Activated B cell treated with CpG ODN at 0.5 μM for 24 hours (primary cell): Measurements from ENCODE around the gene PTPRH. TPM values are rescaled to one million over a fixed set of nuclear protein-coding genes. Genes with fewer than 3 reads are reported as not detected.

ENCODE experiments used
- ATAC-seq: fragments of 200-7000 bp; cut with Tn5 transposase; one replicate; pipeline ENCODE4 v1.10.0; 2021; ENCODE audit warnings: low read depth, mild to moderate bottlenecking, moderate library complexity
- CTCF ChIA-PET: fragments of 350-600 bp; sonication (Branson Sonifier 250); formaldehyde crosslinking; loops from one replicate; lab custom pipeline; 2021; ENCODE audit warnings: antibody characterized with exemption; lab: Charles Lee
- POLR2A ChIA-PET: fragments of 350-600 bp; sonication (Branson Sonifier 250); formaldehyde crosslinking; loops from one replicate; lab custom pipeline; 2021; ENCODE audit warnings: antibody characterized with exemption; lab: Charles Lee
- DNase-seq: peaks from one replicate; pipeline ENCODE4 v3.0.0; 2022
- H3K27ac Mint-ChIP-seq: one replicate; pipeline ENCODE4 v1.8.0; 2020; ENCODE audit warnings: mixed read lengths
- H3K27me3 Mint-ChIP-seq: one replicate; pipeline ENCODE4 v1.8.0; 2021; ENCODE audit warnings: mixed read lengths
- H3K36me3 Mint-ChIP-seq: one replicate; pipeline ENCODE4 v1.8.0; 2021; ENCODE audit warnings: low read depth, mixed read lengths
- H3K4me1 Mint-ChIP-seq: one replicate; pipeline ENCODE4 v1.8.0; 2021; ENCODE audit warnings: mixed read lengths
- H3K4me3 Mint-ChIP-seq: one replicate; pipeline ENCODE4 v1.8.0; 2020; ENCODE audit warnings: mild to moderate bottlenecking, mixed read lengths
- H3K9me3 Mint-ChIP-seq: one replicate; pipeline ENCODE4 v1.8.0; 2020; ENCODE audit warnings: mixed read lengths
- intact Hi-C: fragments of 100-400 bp; cut with micrococcal nuclease; formaldehyde crosslinking; loops from one replicate; pipeline ENCODE4 v1.15.1; 2024
- total RNA-seq: library from RNA; stranded (reverse); gene quantifications from 2 replicates; pipeline ENCODE4 v1.2.3, GENCODE V29; 2022
- TF ChIP-seq, protein P1 (sequence below): fragments of 200-600 bp; IDR thresholded peaks from one replicate; pipeline ENCODE4 v1.8.0; 2022; ENCODE audit warnings: antibody characterized with exemption, mild to moderate bottlenecking

The PTPRH gene
- total RNA-seq, 1 donor from 2014 or later, result not detected

DNA sequence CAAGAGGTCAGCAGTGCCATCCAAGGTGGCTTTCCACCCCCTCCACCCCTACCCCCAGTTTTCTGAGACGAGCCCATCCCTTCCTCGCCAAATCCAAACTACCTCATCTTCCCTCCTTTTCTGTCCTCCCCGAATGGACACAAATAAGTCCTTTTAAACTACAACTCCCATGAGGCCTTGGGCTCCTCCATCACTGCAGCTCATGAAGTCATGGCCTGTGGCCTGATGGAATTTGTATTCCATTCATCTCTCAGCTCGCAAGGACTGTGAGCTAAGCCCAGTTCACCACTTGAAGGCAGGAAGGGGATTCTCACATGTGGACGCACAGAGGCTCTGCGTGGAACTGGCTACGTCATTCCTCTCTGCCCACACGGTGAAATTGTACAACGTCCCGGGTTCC lies 12.5 kb downstream of the PTPRH start:
- DNase-seq (no peak), ATAC-seq (no peak)
- peaks cover 25% of the 10 kb centered on the region for H3K27me3 Mint-ChIP-seq
- H3K4me3 Mint-ChIP-seq, result no peak overlapping the region
- H3K36me3 Mint-ChIP-seq, result no peaks in the 10 kb centered on the region
- CTCF ChIA-PET, result no interaction called here
- H3K27ac Mint-ChIP-seq, result no peak overlapping the region
- TF ChIP-seq, protein P1, sequence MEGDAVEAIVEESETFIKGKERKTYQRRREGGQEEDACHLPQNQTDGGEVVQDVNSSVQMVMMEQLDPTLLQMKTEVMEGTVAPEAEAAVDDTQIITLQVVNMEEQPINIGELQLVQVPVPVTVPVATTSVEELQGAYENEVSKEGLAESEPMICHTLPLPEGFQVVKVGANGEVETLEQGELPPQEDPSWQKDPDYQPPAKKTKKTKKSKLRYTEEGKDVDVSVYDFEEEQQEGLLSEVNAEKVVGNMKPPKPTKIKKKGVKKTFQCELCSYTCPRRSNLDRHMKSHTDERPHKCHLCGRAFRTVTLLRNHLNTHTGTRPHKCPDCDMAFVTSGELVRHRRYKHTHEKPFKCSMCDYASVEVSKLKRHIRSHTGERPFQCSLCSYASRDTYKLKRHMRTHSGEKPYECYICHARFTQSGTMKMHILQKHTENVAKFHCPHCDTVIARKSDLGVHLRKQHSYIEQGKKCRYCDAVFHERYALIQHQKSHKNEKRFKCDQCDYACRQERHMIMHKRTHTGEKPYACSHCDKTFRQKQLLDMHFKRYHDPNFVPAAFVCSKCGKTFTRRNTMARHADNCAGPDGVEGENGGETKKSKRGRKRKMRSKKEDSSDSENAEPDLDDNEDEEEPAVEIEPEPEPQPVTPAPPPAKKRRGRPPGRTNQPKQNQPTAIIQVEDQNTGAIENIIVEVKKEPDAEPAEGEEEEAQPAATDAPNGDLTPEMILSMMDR, result no peak
- intact Hi-C loops, result no loop called here
- POLR2A ChIA-PET, result no interaction called here
- H3K9me3 Mint-ChIP-seq, result no peaks in the 10 kb centered on the region
- no peaks in the 10 kb centered on the region for H3K4me1 Mint-ChIP-seq

DNA sequence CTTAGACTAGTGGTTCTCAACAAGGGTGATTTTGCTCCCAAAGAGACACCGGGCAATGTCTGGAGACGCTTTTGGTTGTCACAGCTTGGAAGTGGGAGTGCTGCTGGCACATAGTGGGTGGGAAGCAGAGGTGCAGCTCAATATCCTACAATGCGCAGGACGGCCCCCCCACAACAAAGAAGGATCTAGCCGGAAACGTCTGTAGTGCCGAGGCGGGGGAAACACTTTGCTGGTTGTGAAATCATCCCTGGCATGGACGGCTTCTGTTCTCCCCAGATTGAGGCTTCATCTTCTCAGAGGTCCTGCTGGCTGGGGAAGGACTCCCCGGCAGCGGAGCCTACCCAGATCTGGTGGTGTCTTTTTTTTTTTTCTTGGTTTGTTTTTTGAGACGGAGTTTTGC lies 15.8 kb downstream of the PTPRH start:
- Mint-ChIP-seq H3K27ac (no peak overlapping the region), H3K4me3 (no peak overlapping the region), H3K36me3 (no peaks in the 10 kb centered on the region), H3K9me3 (no peaks in the 10 kb centered on the region), H3K4me1 (peaks cover 3% of the 10 kb centered on the region), H3K27me3 (peaks cover 12% of the 10 kb centered on the region)
- intact Hi-C loops, result no loop called here
- ChIA-PET POLR2A (interaction anchor here (0.6 kb wide), 1 partner anchor 204 kb away, joined by 3 read pairs; no protein-coding TSS in a partner anchor), CTCF (no interaction called here)
- TF ChIP-seq, protein P1, result no peak
- no peak for DNase-seq
- no peak for ATAC-seq

DNA sequence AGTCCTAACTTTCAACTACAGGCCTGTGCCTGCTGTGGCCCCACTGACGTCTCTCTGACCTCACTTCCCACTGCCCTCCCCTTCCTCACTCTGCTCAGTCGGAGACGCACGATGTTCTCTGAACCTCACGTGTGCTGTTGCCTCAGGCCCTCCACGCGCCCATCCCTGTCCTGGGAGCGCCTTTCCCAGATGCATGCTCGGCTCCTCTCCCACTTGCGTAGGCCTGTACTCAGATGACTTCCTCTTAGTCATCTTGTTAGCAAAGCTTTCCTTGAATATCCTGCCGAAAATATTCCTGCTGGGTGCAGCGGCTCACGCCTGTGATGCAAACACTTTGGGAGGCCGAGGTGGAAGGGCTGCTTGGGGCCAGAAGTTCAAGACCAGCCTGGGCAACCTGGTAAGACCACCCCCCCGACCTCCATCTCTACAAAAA lies 19.9 kb downstream of the PTPRH start:
- Mint-ChIP-seq H3K27ac (no peak overlapping the region), H3K9me3 (no peaks in the 10 kb centered on the region), H3K4me3 (no peak overlapping the region), H3K36me3 (no peaks in the 10 kb centered on the region), H3K4me1 (peaks cover 3% of the 10 kb centered on the region), H3K27me3 (peaks cover 12% of the 10 kb centered on the region)
- intact Hi-C loops, result no loop called here
- ATAC-seq (no peak), DNase-seq (no peak)
- CTCF ChIA-PET, result no interaction called here
- POLR2A ChIA-PET, result no interaction called here
- TF ChIP-seq, protein P1, result no peak

DNA sequence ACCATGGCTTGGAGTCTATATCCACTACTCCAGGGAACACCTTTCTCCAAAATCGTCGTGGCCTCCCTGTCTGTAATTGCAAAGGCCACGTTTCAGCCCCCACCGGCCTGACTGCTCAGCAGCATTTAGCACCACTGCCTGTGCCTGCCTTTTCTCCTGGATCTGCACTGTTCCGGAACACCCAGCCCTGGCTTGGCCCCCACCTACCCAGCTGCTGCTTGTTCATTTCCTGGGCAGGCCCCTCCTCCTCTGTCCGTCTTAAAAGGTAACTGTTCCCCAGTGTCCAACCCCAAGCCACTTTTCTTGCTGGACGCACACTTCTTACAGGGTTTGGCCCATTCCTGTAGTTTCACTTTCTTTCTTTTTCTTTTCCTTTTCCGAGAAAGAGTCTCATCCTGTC lies 20.7 kb downstream of the PTPRH start:
- no peak overlapping the region for H3K4me3 Mint-ChIP-seq

DNA sequence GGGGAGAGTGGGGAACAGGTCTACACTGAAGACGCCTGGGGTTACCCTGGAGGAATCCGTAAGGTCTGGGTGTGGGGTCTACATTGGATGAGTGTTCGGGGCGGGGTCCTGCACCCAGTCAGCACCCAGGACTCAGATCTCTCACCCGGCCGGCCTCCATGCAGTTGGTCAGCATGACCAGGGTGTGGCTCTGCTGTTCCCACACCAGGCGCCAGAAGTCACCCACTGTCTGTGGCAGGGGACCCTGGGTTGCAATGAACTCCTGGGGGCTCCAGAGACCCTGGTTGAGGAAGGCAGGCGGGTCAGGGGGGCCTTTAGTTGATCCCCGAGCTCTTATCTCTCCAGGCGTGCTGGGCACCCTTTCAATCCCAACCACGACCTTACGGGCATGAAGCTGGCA lies 23.2 kb downstream of the PTPRH start:
- TF ChIP-seq, protein P1, result no peak
- no peak for DNase-seq
- Mint-ChIP-seq H3K9me3 (no peaks in the 10 kb centered on the region), H3K4me3 (no peak overlapping the region), H3K4me1 (peaks cover 3% of the 10 kb centered on the region), H3K36me3 (no peaks in the 10 kb centered on the region), H3K27me3 (peaks cover 22% of the 10 kb centered on the region), H3K27ac (no peak overlapping the region)
- POLR2A ChIA-PET, result no interaction called here
- ATAC-seq, result no peak
- CTCF ChIA-PET, result no interaction called here
- intact Hi-C loops, result no loop called here

More for the DNA sequence above, 20.7 kb downstream of the PTPRH start:
- intact Hi-C loops, result no loop called here
- DNase-seq, result no peak
- no peak overlapping the region for H3K27ac Mint-ChIP-seq
- no peaks in the 10 kb centered on the region for H3K9me3 Mint-ChIP-seq
- ATAC-seq, result no peak
- H3K27me3 Mint-ChIP-seq, result peaks cover 14% of the 10 kb centered on the region
- no peaks in the 10 kb centered on the region for H3K36me3 Mint-ChIP-seq
- H3K4me1 Mint-ChIP-seq, result peaks cover 3% of the 10 kb centered on the region
- POLR2A ChIA-PET, result no interaction called here
- CTCF ChIA-PET, result no interaction called here
- TF ChIP-seq, protein P1, result no peak
